H1 (cell line): Measurements from ENCODE around the gene RNASE13. TPM values are rescaled to one million over a fixed set of nuclear protein-coding genes. Genes with fewer than 3 reads are reported as not detected.
"Not testable (repeated sequence)": the region's sequence is repeated elsewhere in the genome, so short reads cannot be mapped to it uniquely, and the experiment has no call there.

Experiments used
- CTCF ChIA-PET: fragments of 300-600 bp; sonication (Branson Sonifier 250); formaldehyde crosslinking; loops from one replicate; lab custom pipeline; 2021; ENCODE audit not compliant: partially characterized antibody; lab: Charles Lee
- POLR2A ChIA-PET: fragments of 300-600 bp; sonication (Branson Sonifier 250); formaldehyde crosslinking; loops from one replicate; lab custom pipeline; 2021; ENCODE audit warnings: inconsistent platforms; ENCODE audit not compliant: partially characterized antibody; lab: Charles Lee
- DNase-seq, 2 experiments: peaks; one replicate each; pipeline versions ENCODE4 v3.0.0 to v3.0.0-alpha.2; 2010 to 2022; ENCODE audit warnings: low spot score in 2 of 2, low read depth in 1 of 2, mixed read lengths in 1 of 2
- FAIRE-seq: peaks from 2 replicates; lab custom pipeline; 2011; peaks lifted over from hg19 to GRCh38; lab: Jason Lieb, UNC
- H2AFZ ChIP-seq: 2 replicates; pipeline ENCODE4 v1.8.1; 2012; ENCODE audit warnings: low read length, inconsistent platforms
- H2AK5ac ChIP-seq: 2 replicates; pipeline ENCODE4 v1.6.1; 2013; ENCODE audit warnings: low read depth, low read length
- H2BK120ac ChIP-seq: replicated peaks from 2 replicates; pipeline ENCODE3; 2013; ENCODE audit warnings: low read depth, low read length, inconsistent platforms
- H2BK12ac ChIP-seq: 2 replicates; pipeline ENCODE4 v1.6.1; 2013; ENCODE audit warnings: low read depth, low read length
- H2BK15ac ChIP-seq: 2 replicates; pipeline ENCODE4 v1.6.1; 2013; ENCODE audit warnings: low read length
- H2BK20ac ChIP-seq: 2 replicates; pipeline ENCODE4 v1.6.1; 2013; ENCODE audit warnings: low read length
- H2BK5ac ChIP-seq: 2 replicates; pipeline ENCODE4 v1.6.1; 2013; ENCODE audit warnings: low read depth, low read length
- H3K14ac ChIP-seq: 2 replicates; pipeline ENCODE4 v1.6.1; 2013; ENCODE audit warnings: inconsistent platforms; ENCODE audit not compliant: insufficient read length
- H3K18ac ChIP-seq: 2 replicates; pipeline ENCODE4 v1.6.1; 2013; ENCODE audit warnings: low read length; ENCODE audit errors: extremely low read depth
- H3K23ac ChIP-seq: 2 replicates; pipeline ENCODE4 v1.6.1; 2013; ENCODE audit warnings: inconsistent platforms; ENCODE audit not compliant: insufficient read length
- H3K23me2 ChIP-seq: 2 replicates; pipeline ENCODE4 v1.6.1; 2013; ENCODE audit warnings: low read depth, low read length
- H3K27ac ChIP-seq: 2 replicates; pipeline ENCODE4 v1.6.1; 2011; ENCODE audit warnings: low read depth, low read length, inconsistent platforms
- H3K27me3 ChIP-seq, 4 experiments: replicated peaks in 1 of 4; 1 replicate in 1 of 4; 2 replicates in 3 of 4; pipeline versions ENCODE4 v1.6.1 to v1.8.1; 2011 to 2013; ENCODE audit warnings: low read length in 3 of 4, mild to moderate bottlenecking in 3 of 4, inconsistent platforms in 2 of 4, mixed read lengths in 2 of 4, moderate library complexity in 1 of 4; ENCODE audit not compliant: control insufficient read depth in 3 of 4, insufficient read depth in 3 of 4; ENCODE audit errors: extremely low read depth in 1 of 4
- H3K36me3 ChIP-seq, 4 experiments: 2 replicates each; pipeline versions ENCODE4 v1.6.1 to v1.8.1; 2011 to 2013; ENCODE audit warnings: mild to moderate bottlenecking in 4 of 4, low read length in 3 of 4, moderate library complexity in 2 of 4, control low read depth in 1 of 4, inconsistent platforms in 1 of 4; ENCODE audit not compliant: insufficient read depth in 4 of 4, control insufficient read depth in 2 of 4
- H3K4ac ChIP-seq: replicated peaks from 2 replicates; pipeline ENCODE3; 2013; ENCODE audit warnings: low read length, low read depth, mixed read lengths, inconsistent platforms; ENCODE audit not compliant: insufficient read length
- H3K4me1 ChIP-seq, 4 experiments: replicated peaks in 1 of 4; 1 replicate in 1 of 4; 2 replicates in 3 of 4; pipeline versions ENCODE4 v1.6.1 to v1.8.1; 2011 to 2013; ENCODE audit warnings: low read length in 3 of 4, inconsistent platforms in 2 of 4, mixed read lengths in 1 of 4; ENCODE audit not compliant: insufficient read depth in 4 of 4, control insufficient read depth in 3 of 4
- H3K4me2 ChIP-seq, 2 experiments: 2 replicates each; pipeline versions ENCODE4 v1.6.1 to v1.8.1; 2011 to 2013; ENCODE audit warnings: low read depth in 2 of 2, low read length in 2 of 2, control low read depth in 1 of 2, inconsistent platforms in 1 of 2, mild to moderate bottlenecking in 1 of 2; ENCODE audit not compliant: insufficient read depth in 1 of 2
- H3K4me3 ChIP-seq, 4 experiments: fragments of 200-600, 300-600 bp in 1 of 4; sonication (generic), shearing (Covaris generic), sonication (Bioruptor Twin) in 1 of 4; 2 replicates each; pipeline versions ENCODE4 v1.5.1 to v1.8.1; 2011 to 2016; ENCODE audit warnings: low read length in 4 of 4, low read depth in 3 of 4, control low read depth in 2 of 4, inconsistent platforms in 2 of 4, mild to moderate bottlenecking in 2 of 4, mixed read lengths in 1 of 4, moderate library complexity in 1 of 4; ENCODE audit not compliant: insufficient read depth in 2 of 4; ENCODE audit errors: extremely low read depth in 1 of 4
- H3K56ac ChIP-seq: replicated peaks from 2 replicates; pipeline ENCODE3; 2013; ENCODE audit warnings: low read depth, mild to moderate bottlenecking, mixed read lengths, low read length, inconsistent platforms; ENCODE audit not compliant: insufficient read length
- H3K79me1 ChIP-seq: 2 replicates; pipeline ENCODE4 v1.6.1; 2013; ENCODE audit warnings: low read depth, low read length, control low read depth
- H3K79me2 ChIP-seq, 2 experiments: 2 replicates each; pipeline versions ENCODE4 v1.6.1 to v1.8.1; 2012 to 2013; ENCODE audit warnings: low read length in 2 of 2, mild to moderate bottlenecking in 2 of 2, inconsistent platforms in 1 of 2; ENCODE audit not compliant: insufficient read depth in 2 of 2, control insufficient read depth in 1 of 2
- H3K9ac ChIP-seq, 4 experiments: replicated peaks in 1 of 4; 1 replicate in 1 of 4; 2 replicates in 3 of 4; pipeline versions ENCODE4 v1.6.1 to v1.8.1; 2011 to 2013; ENCODE audit warnings: low read depth in 3 of 4, low read length in 3 of 4, control low read depth in 2 of 4, mild to moderate bottlenecking in 2 of 4, moderate library complexity in 2 of 4, inconsistent platforms in 1 of 4; ENCODE audit errors: extremely low read depth in 1 of 4
- H3K9me3 ChIP-seq, 2 experiments: 2 replicates each; pipeline versions ENCODE4 v1.6.1 to v1.8.1; 2012 to 2013; ENCODE audit warnings: mild to moderate bottlenecking in 2 of 2, moderate library complexity in 2 of 2, control low read depth in 1 of 2, inconsistent platforms in 1 of 2, low read depth in 1 of 2, low read length in 1 of 2, mixed read lengths in 1 of 2; ENCODE audit not compliant: insufficient read depth in 2 of 2
- H4K20me1 ChIP-seq, 2 experiments: replicated peaks in 1 of 2; 2 replicates each; pipeline versions ENCODE3 to v1.8.1; 2011 to 2013; ENCODE audit warnings: inconsistent platforms in 2 of 2, low read length in 2 of 2, mild to moderate bottlenecking in 1 of 2; ENCODE audit not compliant: insufficient read depth in 2 of 2, control insufficient read depth in 1 of 2
- H4K5ac ChIP-seq: 2 replicates; pipeline ENCODE4 v1.6.1; 2013; ENCODE audit warnings: low read length, low read depth, mixed read lengths, inconsistent platforms; ENCODE audit not compliant: insufficient read length
- H4K8ac ChIP-seq: 2 replicates; pipeline ENCODE4 v1.8.0; 2013; ENCODE audit warnings: mild to moderate bottlenecking, moderate library complexity, low read length, inconsistent platforms; ENCODE audit not compliant: insufficient read depth; ENCODE audit errors: extremely low read depth
- H4K91ac ChIP-seq: replicated peaks from 2 replicates; pipeline ENCODE3; 2013; ENCODE audit warnings: low read length, mixed read lengths, inconsistent platforms; ENCODE audit not compliant: insufficient read length
- WGBS, 2 experiments: shearing (Covaris generic) in 1 of 2; methylation state at CpG; one replicate each; pipeline versions ENCODE4 v1.1.6 to v1.1.7; 2013 to 2015; ENCODE audit warnings: low lambda C conversion rate in 2 of 2, mixed read lengths in 2 of 2, inconsistent platforms in 1 of 2, low coverage in 1 of 2, missing lambda C conversion rate in 1 of 2; ENCODE audit not compliant: insufficient replicate concordance in 2 of 2, insufficient coverage in 1 of 2, insufficient read length in 1 of 2; ENCODE audit errors: extremely low coverage in 1 of 2, missing lambda C conversion rate in 1 of 2; 5-methylcytosine and 5-hydroxymethylcytosine counted together
- polyA plus RNA-seq, 7 experiments: library from polyadenylated mRNA; depleted of rRNA in 3 of 7; stranded (reverse) in 5 of 7; unstranded in 2 of 7; fragments of >200 nt in 5 of 7; fragments of 200-250 nt in 2 of 7; gene quantifications; 1 replicate in 5 of 7; 2 replicates in 1 of 7; 4 replicates in 1 of 7; pipeline versions ENCODE4 v1.2.1 to v1.2.3, GENCODE V29; 2011 to 2013; ENCODE audit warnings: missing spikeins in 2 of 7, mixed read lengths in 2 of 7
- total RNA-seq: library from RNA; stranded (reverse); fragmentation: NEBNext Ultra II Directional; extraction: Animal tissue kit (Norgen Biotek cat#: 25700); gene quantifications from 2 replicates; pipeline ENCODE4 v1.2.1, GENCODE V29; 2021

Gene RNASE13
- total and polyA plus RNA-seq, 2 of the 8 experiments (the other 6 are each of a cell fraction or from before 2014, with no cell fraction given): not detected

DNA sequence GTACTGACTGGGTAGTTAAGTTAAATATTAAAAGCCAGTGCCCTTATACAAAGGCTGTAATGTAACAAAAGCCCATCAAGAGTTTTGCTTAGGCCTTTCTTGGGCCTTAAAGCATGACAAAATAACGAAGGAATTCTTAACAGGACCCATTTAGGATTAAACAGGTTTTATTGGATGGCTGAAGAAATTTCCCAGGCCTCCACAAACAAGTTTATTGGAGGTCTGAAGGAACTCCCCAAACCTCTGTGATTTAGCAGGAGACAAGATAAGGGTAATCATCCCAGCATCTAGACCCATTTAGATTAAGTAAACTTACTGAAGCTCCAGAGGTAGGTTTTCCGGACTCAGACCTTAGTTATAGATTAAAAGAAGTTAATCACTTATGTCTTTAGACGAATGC is 24.9 kb downstream of the RNASE13 start:
- H3K79me1 ChIP-seq, H2AK5ac ChIP-seq, FAIRE-seq, H3K4me3 ChIP-seq, H4K91ac ChIP-seq, H3K9me3 ChIP-seq, H3K36me3 ChIP-seq, H2BK20ac ChIP-seq, H3K79me2 ChIP-seq, H2BK12ac ChIP-seq, H3K27me3 ChIP-seq, H3K18ac ChIP-seq, H2BK5ac ChIP-seq, H2AFZ ChIP-seq, H4K20me1 ChIP-seq, H2BK15ac ChIP-seq, H3K56ac ChIP-seq, H2BK120ac ChIP-seq, H4K5ac ChIP-seq, H3K23ac ChIP-seq, H3K14ac ChIP-seq, H4K8ac ChIP-seq, H3K27ac ChIP-seq, H3K9ac ChIP-seq, H3K4me1 ChIP-seq, H3K4ac ChIP-seq, DNase-seq, H3K4me2 ChIP-seq, H3K23me2 ChIP-seq: not testable (repeated sequence)
- ChIA-PET POLR2A (interaction anchor here (1.0 to 1.2 kb wide), 2 partner anchors 79 to 86 kb away, joined by 3 read pairs; no protein-coding TSS in a partner anchor), CTCF (interaction anchor here (2.0 to 16.1 kb wide), 5 partner anchors 8 to 85 kb away, joined by 4 to 371 read pairs (median 138); partner anchors contain the start of genes RNASE13, RNASE7, SLC39A2 and TPPP2)
- WGBS, 2 experiments: 78% methylated on average over 3 of the region's 3 CpGs; no CpG with 5 or more reads in 1 of the 2 experiments
